Measurements from ENCODE around the gene ZFYVE27. TPM values are rescaled to one million over a fixed set of nuclear protein-coding genes. Genes with fewer than 3 reads are reported as not detected.

Gene ZFYVE27
- total and polyA plus RNA-seq, 10 of the 15 experiments (the other 5 are each of a cell fraction or from before 2014, with no cell fraction given): 1.1 to 28.9 (median 21.4) TPM

GRCh38 chr10:97784200-97784810 is 47.4 kb downstream of the ZFYVE27 start:
- H3K27me3 ChIP-seq (replicated peaks in 1 of 2; ENCODE audit: control insufficient read depth in 2 of 2, insufficient read depth in 2 of 2, low read length in 1 of 2): peaks cover 0 to 3% of the 10 kb centered on the region in 2 experiments; a peak in 1 of 4 replicates
- ATAC-seq (no peak), FAIRE-seq (no peak), DNase-seq (ENCODE audit: low read depth, low spot score) (no peak)
- SMC1A ChIA-PET (ENCODE audit: uncharacterized antibody, unreplicated experiment): no interaction called here
- H3K4me3 ChIP-seq: no peak overlapping the region
- no peaks in the 10 kb centered on the region for H4K20me1 ChIP-seq (ENCODE audit: control insufficient read depth, insufficient read depth)
- RAD21 ChIA-PET (ENCODE audit: unreplicated experiment): no interaction called here
- intact Hi-C loops (cut with micrococcal nuclease; ENCODE audit: unreplicated experiment): no loop called here
- no peaks in the 10 kb centered on the region for H3K79me2 ChIP-seq (ENCODE audit: control insufficient read depth, insufficient read depth, low read length)
- no peaks in the 10 kb centered on the region for H3K36me3 ChIP-seq (ENCODE audit: control insufficient read depth in 2 of 2, insufficient read depth in 2 of 2, low read length in 1 of 2)
- no peaks in the 10 kb centered on the region for H3K4me1 ChIP-seq (ENCODE audit: control insufficient read depth, insufficient read depth, low read length)
- no TSS peak for BruUV-seq (replicated peaks)
- 34% methylated on average over 9 of the region's 9 CpGs for WGBS (ENCODE audit: insufficient coverage, insufficient replicate concordance, low lambda C conversion rate, missing lambda C conversion rate)
- no peaks in the 10 kb centered on the region for H3K9me3 ChIP-seq (replicated peaks; ENCODE audit: control insufficient read depth, insufficient read depth, low read length)
- no peak overlapping the region for H3K9ac ChIP-seq (ENCODE audit: control insufficient read depth, insufficient read depth, low read length)
- in situ Hi-C loops (cut with MboI): no loop called here
- no peak overlapping the region for H2AFZ ChIP-seq (ENCODE audit: control insufficient read depth, low read depth, low read length)
- H3K4me2 ChIP-seq (ENCODE audit: control insufficient read depth, insufficient read depth): no peak overlapping the region
- CTCF ChIA-PET: no interaction called here
- POLR2A ChIA-PET: no interaction called here
- H3K27ac ChIP-seq (ENCODE audit: control insufficient read depth, insufficient read depth): no peak overlapping the region
- TF ChIP-seq RBBP5 (conservative IDR thresholded peaks at IDR 0.05) (no peak), WRNIP1 (IDR thresholded peaks at IDR 0.05; ENCODE audit: borderline replicate concordance, low read depth, low read length) (no peak), HCFC1 (IDR thresholded peaks at IDR 0.05; ENCODE audit: low read length) (no peak), EP300 (IDR thresholded peaks at IDR 0.05; ENCODE audit: borderline replicate concordance in 1 of 2, control insufficient read depth in 1 of 2, low read depth in 2 of 2, low read length in 2 of 2) (no peak), CBX3 (IDR thresholded peaks at IDR 0.05; ENCODE audit: borderline replicate concordance, low read depth) (no peak), MLLT1 (IDR thresholded peaks at IDR 0.05) (no peak), PBX3 (IDR thresholded peaks at IDR 0.05; ENCODE audit: insufficient replicate concordance, low read depth, low read length) (no peak), ZNF592 (IDR thresholded peaks at IDR 0.05) (no peak), E2F8 (IDR thresholded peaks at IDR 0.05; ENCODE audit: low read depth, partially characterized antibody) (no peak), CREB1 (IDR thresholded peaks at IDR 0.05; ENCODE audit: low read depth) (no peak), CEBPB (IDR thresholded peaks at IDR 0.05; ENCODE audit: borderline replicate concordance in 1 of 2, low read depth in 2 of 2, low read length in 2 of 2) (no peak), ZBED1 (IDR thresholded peaks at IDR 0.05; ENCODE audit: borderline replicate concordance) (no peak), NFXL1 (IDR thresholded peaks at IDR 0.05; ENCODE audit: borderline replicate concordance) (no peak), TAF1 (IDR thresholded peaks at IDR 0.05; ENCODE audit: borderline replicate concordance, low read depth, low read length) (no peak), MEF2A (IDR thresholded peaks at IDR 0.05; ENCODE audit: insufficient read depth, low read depth, low read length) (no peak)
